DND-41 (cell line): ENCODE results near the gene SCCPDH.

Experiments
- CTCF ChIP-seq: IDR thresholded peaks from 2 replicates; pipeline ENCODE4 v1.5.1; 2012; ENCODE audit warnings: borderline replicate concordance, low read length, moderate library complexity, mild to moderate bottlenecking; ENCODE audit not compliant: poor library complexity, severe bottlenecking; ENCODE audit errors: extremely low read depth
- EZH2 ChIP-seq: IDR thresholded peaks from 3 replicates; pipeline ENCODE4 v1.6.1; 2012; ENCODE audit warnings: borderline replicate concordance, low read depth, mild to moderate bottlenecking, moderate library complexity, low read length, inconsistent platforms; ENCODE audit not compliant: severe bottlenecking

- TF ChIP-seq CTCF (no peak), EZH2 (no peak)
Observed at GRCh38 chr1:246742396-246742795, 18.2 kb downstream of the SCCPDH start.
